GM19239 (cell line): Measurements from ENCODE around the gene PLD4.
"Not testable (repeated sequence)": the region's sequence is repeated elsewhere in the genome, so short reads cannot be mapped to it uniquely, and the experiment has no call there.

Experiments
- DNase-seq: peaks from one replicate; pipeline ENCODE4 v3.0.0; 2011; ENCODE audit warnings: low spot score; ENCODE audit not compliant: insufficient read length
- FAIRE-seq: peaks from 2 replicates; lab custom pipeline; 2011; peaks lifted over from hg19 to GRCh38; lab: Jason Lieb, UNC

PLD4 gene

GRCh38 chr14:104938436-104938835 lies 13.8 kb downstream of the PLD4 start:
- DNase-seq (no peak), FAIRE-seq (no peak)

- no peak for FAIRE-seq
These were observed 14.3 kb downstream of the PLD4 start for GRCh38 chr14:104938960-104939359.

GRCh38 chr14:104939666-104940410 lies 15.2 kb downstream of the PLD4 start:
- FAIRE-seq (no peak), DNase-seq (no peak)

More at GRCh38 chr14:104938960-104939359, 14.3 kb downstream of the PLD4 start:
- no peak for DNase-seq

GRCh38 chr14:104940526-104941150 lies 16.0 kb downstream of the PLD4 start:
- FAIRE-seq (no peak), DNase-seq (no peak)

GRCh38 chr14:104941508-104942365 lies 17.1 kb downstream of the PLD4 start:
- no peak for FAIRE-seq
- no peak for DNase-seq

GRCh38 chr14:104942586-104942985 lies 17.9 kb downstream of the PLD4 start:
- no peak for DNase-seq
- FAIRE-seq = no peak

GRCh38 chr14:104943216-104944015 lies 18.7 kb downstream of the PLD4 start:
- DNase-seq, FAIRE-seq: not testable (repeated sequence)

- not testable (repeated sequence) for DNase-seq, FAIRE-seq
These were observed 19.3 kb downstream of the PLD4 start for GRCh38 chr14:104944016-104944308.

- FAIRE-seq = not testable (repeated sequence)
These were observed 19.9 kb downstream of the PLD4 start for GRCh38 chr14:104944436-104945205.

GRCh38 chr14:104945266-104945665 lies 20.6 kb downstream of the PLD4 start:
- not testable (repeated sequence) for FAIRE-seq, DNase-seq

More at GRCh38 chr14:104944436-104945205, 19.9 kb downstream of the PLD4 start:
- not testable (repeated sequence) for DNase-seq

- not testable (repeated sequence) for FAIRE-seq, DNase-seq
These were observed 21.6 kb downstream of the PLD4 start for GRCh38 chr14:104945986-104946965.

GRCh38 chr14:104947201-104947600 lies 22.5 kb downstream of the PLD4 start:
- DNase-seq, FAIRE-seq: not testable (repeated sequence)

GRCh38 chr14:104947881-104948735 lies 23.4 kb downstream of the PLD4 start:
- not testable (repeated sequence) for DNase-seq, FAIRE-seq

- no peak for FAIRE-seq
- DNase-seq = no peak
These were observed 24.0 kb downstream of the PLD4 start for GRCh38 chr14:104948736-104949031.

GRCh38 chr14:104949406-104949955 lies 24.8 kb downstream of the PLD4 start:
- FAIRE-seq, DNase-seq: not testable (repeated sequence)

GRCh38 chr14:104950021-104950420 lies 25.3 kb downstream of the PLD4 start:
- FAIRE-seq = no peak
- no peak for DNase-seq

- FAIRE-seq, DNase-seq: not testable (repeated sequence)
These were observed 26.0 kb downstream of the PLD4 start for GRCh38 chr14:104950701-104951100.
